Skeletal muscle tissue (tissue), 4 donors: ENCODE measurements around the gene RABAC1. TPM values are rescaled to one million over a fixed set of nuclear protein-coding genes. Genes with fewer than 3 reads are reported as not detected.

ENCODE experiments used
- H3K27ac ChIP-seq: one replicate; pipeline ENCODE4 v1.7.0; 2013; ENCODE audit warnings: mild to moderate bottlenecking, low read depth, low read length, inconsistent platforms
- H3K27me3 ChIP-seq, 3 donors: one replicate each; pipeline ENCODE4 v1.7.0; 2013; ENCODE audit warnings: low read length in 3 of 3; ENCODE audit not compliant: control insufficient read depth in 3 of 3, insufficient read depth in 3 of 3
- H3K36me3 ChIP-seq, 3 donors: one replicate each; pipeline ENCODE4 v1.7.0; 2013; ENCODE audit warnings: low read length in 3 of 3; ENCODE audit not compliant: control insufficient read depth in 3 of 3, insufficient read depth in 3 of 3
- H3K4me1 ChIP-seq, 3 donors: one replicate each; pipeline ENCODE4 v1.7.0; 2013; ENCODE audit warnings: low read length in 3 of 3, mild to moderate bottlenecking in 3 of 3; ENCODE audit not compliant: control insufficient read depth in 3 of 3, insufficient read depth in 3 of 3
- H3K4me3 ChIP-seq, 3 donors: one replicate each; pipeline ENCODE4 v1.7.0; 2013; ENCODE audit warnings: low read length in 3 of 3
- H3K9ac ChIP-seq, 3 donors: one replicate each; pipeline ENCODE4 v1.7.0; 2013; ENCODE audit warnings: low read length in 3 of 3, mild to moderate bottlenecking in 3 of 3, moderate library complexity in 2 of 3, low read depth in 1 of 3
- H3K9me3 ChIP-seq, 3 donors: one replicate each; pipeline ENCODE4 v1.7.0; 2013; ENCODE audit warnings: low read length in 3 of 3; ENCODE audit not compliant: control insufficient read depth in 3 of 3
- total RNA-seq: library from RNA; depleted of rRNA; stranded (reverse); fragments of >200 nt; gene quantifications from one replicate; pipeline ENCODE4 v1.2.3, GENCODE V29; 2014
- donor health status: Osteomylitis.

Gene RABAC1
- total RNA-seq, 1 donor from 2014 or later = 85.1 TPM

GRCh38 chr19:41925208-41926003 is 33.7 kb downstream of the RABAC1 start:
- H3K27ac ChIP-seq = no peak overlapping the region
- H3K36me3 ChIP-seq = no peaks in the 10 kb centered on the region
- no peak overlapping the region for H3K4me3 ChIP-seq
- H3K9me3 ChIP-seq = peaks cover 0 to 5% (median 0%) of the 10 kb centered on the region in 3 donors
- peaks cover 83 to 90% (median 84%) of the 10 kb centered on the region in 3 donors for H3K27me3 ChIP-seq
- no peak overlapping the region for H3K9ac ChIP-seq
- peaks cover 4 to 9% (median 7%) of the 10 kb centered on the region in 3 donors for H3K4me1 ChIP-seq

- Histone ChIP-seq H3K9me3 (peaks cover 0 to 5% (median 0%) of the 10 kb centered on the region in 3 donors), H3K27ac (no peak overlapping the region), H3K9ac (no peak overlapping the region), H3K4me3 (no peak overlapping the region), H3K27me3 (peaks cover 83 to 90% (median 84%) of the 10 kb centered on the region in 3 donors), H3K36me3 (no peaks in the 10 kb centered on the region), H3K4me1 (peaks cover 4 to 9% (median 7%) of the 10 kb centered on the region in 3 donors)
These were observed 34.7 kb downstream of the RABAC1 start for GRCh38 chr19:41924151-41925145.

GRCh38 chr19:41923045-41923788 is 35.9 kb downstream of the RABAC1 start:
- H3K36me3 ChIP-seq = no peaks in the 10 kb centered on the region
- peaks cover 0 to 5% (median 0%) of the 10 kb centered on the region in 3 donors for H3K9me3 ChIP-seq
- H3K4me1 ChIP-seq = peaks cover 0 to 2% (median 1%) of the 10 kb centered on the region in 3 donors
- peaks cover 86 to 92% (median 86%) of the 10 kb centered on the region in 3 donors for H3K27me3 ChIP-seq
- no peak overlapping the region for H3K9ac ChIP-seq
- no peak overlapping the region for H3K27ac ChIP-seq
- H3K4me3 ChIP-seq = no peak overlapping the region

GRCh38 chr19:41922585-41922984 is 36.5 kb downstream of the RABAC1 start:
- H3K27me3 ChIP-seq = peaks cover 89 to 95% (median 89%) of the 10 kb centered on the region in 3 donors

GRCh38 chr19:41921577-41922576 is 37.2 kb downstream of the RABAC1 start:
- no peaks in the 10 kb centered on the region for H3K36me3 ChIP-seq
- H3K27ac ChIP-seq = no peak overlapping the region
- H3K9ac ChIP-seq = no peak overlapping the region
- no peaks in the 10 kb centered on the region for H3K4me1 ChIP-seq
- no peak overlapping the region for H3K4me3 ChIP-seq
- peaks cover 0 to 5% (median 0%) of the 10 kb centered on the region in 3 donors for H3K9me3 ChIP-seq
- peaks cover 87 to 94% (median 89%) of the 10 kb centered on the region in 3 donors for H3K27me3 ChIP-seq

More at GRCh38 chr19:41922585-41922984, 36.5 kb downstream of the RABAC1 start:
- H3K4me3 ChIP-seq = no peak overlapping the region
- no peak overlapping the region for H3K9ac ChIP-seq
- peaks cover 0 to 5% (median 0%) of the 10 kb centered on the region in 3 donors for H3K9me3 ChIP-seq
- H3K27ac ChIP-seq = no peak overlapping the region
- no peaks in the 10 kb centered on the region for H3K36me3 ChIP-seq
- no peaks in the 10 kb centered on the region for H3K4me1 ChIP-seq

DNA sequence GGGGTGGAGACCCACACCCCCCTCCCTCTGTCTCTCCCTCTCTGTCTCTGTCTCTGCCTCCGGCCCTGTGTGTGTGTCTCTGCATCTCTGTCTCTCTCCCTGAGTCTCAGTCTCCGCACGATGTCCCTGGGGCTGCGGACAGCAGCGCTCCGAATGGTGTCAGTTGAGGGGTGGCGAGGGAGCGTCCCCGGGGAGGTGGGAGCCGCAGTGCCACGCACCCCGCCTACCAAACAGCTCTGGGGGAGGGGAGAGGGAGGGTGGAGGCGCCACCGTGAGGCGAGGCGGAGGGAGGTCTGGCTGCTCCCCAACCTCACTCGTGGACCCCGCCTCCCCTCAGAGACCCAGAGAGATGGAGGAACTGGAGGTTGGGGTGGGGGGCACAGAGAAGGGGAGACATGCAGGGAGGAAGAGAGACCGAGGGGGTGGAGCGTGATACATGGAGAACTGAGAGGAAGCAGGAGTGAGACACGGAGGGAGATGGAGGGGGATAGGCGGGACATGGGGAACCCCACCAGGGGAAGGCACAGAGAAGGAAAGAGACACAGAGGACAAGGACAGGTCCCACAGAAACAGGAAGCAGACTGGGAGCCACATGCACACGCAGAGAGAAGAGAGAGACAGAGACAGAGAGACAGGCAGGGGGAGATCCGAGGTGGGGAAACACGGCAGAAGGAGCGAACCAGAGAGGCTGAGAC is 38.1 kb downstream of the RABAC1 start:
- Histone ChIP-seq H3K27ac (no peak overlapping the region), H3K9ac (no peak overlapping the region), H3K36me3 (no peaks in the 10 kb centered on the region), H3K4me1 (no peaks in the 10 kb centered on the region), H3K4me3 (no peak overlapping the region), H3K9me3 (peaks cover 0 to 2% (median 0%) of the 10 kb centered on the region in 3 donors), H3K27me3 (peaks cover 88 to 95% (median 89%) of the 10 kb centered on the region in 3 donors)

DNA sequence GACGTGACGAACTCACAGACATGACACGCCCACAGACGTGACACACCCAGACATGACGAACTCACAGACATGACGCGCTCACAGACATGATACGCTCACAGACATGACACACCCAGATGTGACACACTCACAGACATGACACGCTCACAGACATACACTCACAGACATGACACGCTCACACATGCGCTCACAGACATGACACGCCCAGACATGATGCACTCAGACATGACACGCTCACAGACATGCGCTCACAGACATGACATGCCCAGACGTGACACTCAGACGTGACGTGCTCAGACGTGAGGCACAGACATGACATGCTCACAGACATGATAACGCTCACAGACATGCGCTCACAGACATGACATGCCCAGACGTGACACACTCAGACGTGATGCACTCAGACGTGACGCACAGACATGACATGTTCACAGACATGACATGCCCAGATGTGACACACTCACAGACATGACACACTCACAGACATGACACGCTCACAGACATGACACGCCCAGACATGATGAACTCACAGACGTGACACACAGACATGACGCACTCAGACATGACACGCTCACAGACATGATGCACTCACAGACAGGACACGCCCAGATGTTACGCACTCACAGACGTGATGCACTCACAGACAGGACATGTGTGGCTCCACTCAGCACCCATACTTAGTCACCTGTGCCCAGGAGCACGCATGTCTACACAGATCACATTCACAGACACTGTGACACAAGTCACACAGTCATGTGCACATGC is 39.0 kb downstream of the RABAC1 start:
- H3K4me1 ChIP-seq = no peaks in the 10 kb centered on the region
- no peak overlapping the region for H3K27ac ChIP-seq
- H3K36me3 ChIP-seq = no peaks in the 10 kb centered on the region
- H3K27me3 ChIP-seq = peaks cover 87 to 94% (median 88%) of the 10 kb centered on the region in 3 donors
- no peak overlapping the region for H3K9ac ChIP-seq
- H3K4me3 ChIP-seq = no peak overlapping the region
- no peaks in the 10 kb centered on the region for H3K9me3 ChIP-seq
